HG03280 (cell line): ENCODE data around the gene PATZ1.

Experiments used
- ATAC-seq: cut with Tn5 transposase; IDR thresholded peaks from one replicate; pipeline ENCODE4 v1.9.1; 2021; ENCODE audit warnings: mild to moderate bottlenecking, moderate library complexity; ENCODE audit not compliant: unreplicated experiment

The PATZ1 gene

GRCh38 chr22:31344256-31344577 lies 1.9 kb downstream of the PATZ1 start:
- ATAC-seq = no peak

GRCh38 chr22:31343235-31344191 lies 2.6 kb downstream of the PATZ1 start:
- no peak for ATAC-seq

- ATAC-seq = no peak
Measured at GRCh38 chr22:31342389-31343140, 3.6 kb downstream of the PATZ1 start.

GRCh38 chr22:31341386-31342088 lies 4.6 kb downstream of the PATZ1 start:
- no peak for ATAC-seq

- ATAC-seq = no peak
Measured at GRCh38 chr22:31340765-31341247, 5.3 kb downstream of the PATZ1 start.

GRCh38 chr22:31340360-31340759 lies 5.8 kb downstream of the PATZ1 start:
- no peak for ATAC-seq

GRCh38 chr22:31339148-31339832 lies 6.9 kb downstream of the PATZ1 start:
- no peak for ATAC-seq

- no peak for ATAC-seq
Measured at GRCh38 chr22:31337178-31337577, 9.0 kb downstream of the PATZ1 start.

GRCh38 chr22:31334329-31334728 lies 11.8 kb downstream of the PATZ1 start:
- ATAC-seq = no peak

GRCh38 chr22:31333641-31334040 lies 12.5 kb downstream of the PATZ1 start:
- ATAC-seq = no peak

GRCh38 chr22:31332886-31333285 lies 13.3 kb downstream of the PATZ1 start:
- ATAC-seq = no peak

- no peak for ATAC-seq
Measured at GRCh38 chr22:31332010-31332409, 14.1 kb downstream of the PATZ1 start.

GRCh38 chr22:31329453-31330215 lies 16.5 kb downstream of the PATZ1 start:
- no peak for ATAC-seq

GRCh38 chr22:31329029-31329428 lies 17.1 kb downstream of the PATZ1 start:
- ATAC-seq = no peak

GRCh38 chr22:31328544-31328960 lies 17.6 kb downstream of the PATZ1 start:
- no peak for ATAC-seq

GRCh38 chr22:31327806-31328543 lies 18.2 kb downstream of the PATZ1 start:
- no peak for ATAC-seq

- no peak for ATAC-seq
Measured at GRCh38 chr22:31326877-31327276, 19.3 kb downstream of the PATZ1 start.

- no peak for ATAC-seq
Measured at GRCh38 chr22:31323578-31324550, 22.3 kb downstream of the PATZ1 start.
